NCI-H524 (cell line): ENCODE results near the gene PDLIM4.

Source experiments
- DNase-seq, 2 experiments: peaks; one replicate each; lab custom pipeline; 2025; lab: John Stamatoyannopoulos, UW

The PDLIM4 gene

DNA sequence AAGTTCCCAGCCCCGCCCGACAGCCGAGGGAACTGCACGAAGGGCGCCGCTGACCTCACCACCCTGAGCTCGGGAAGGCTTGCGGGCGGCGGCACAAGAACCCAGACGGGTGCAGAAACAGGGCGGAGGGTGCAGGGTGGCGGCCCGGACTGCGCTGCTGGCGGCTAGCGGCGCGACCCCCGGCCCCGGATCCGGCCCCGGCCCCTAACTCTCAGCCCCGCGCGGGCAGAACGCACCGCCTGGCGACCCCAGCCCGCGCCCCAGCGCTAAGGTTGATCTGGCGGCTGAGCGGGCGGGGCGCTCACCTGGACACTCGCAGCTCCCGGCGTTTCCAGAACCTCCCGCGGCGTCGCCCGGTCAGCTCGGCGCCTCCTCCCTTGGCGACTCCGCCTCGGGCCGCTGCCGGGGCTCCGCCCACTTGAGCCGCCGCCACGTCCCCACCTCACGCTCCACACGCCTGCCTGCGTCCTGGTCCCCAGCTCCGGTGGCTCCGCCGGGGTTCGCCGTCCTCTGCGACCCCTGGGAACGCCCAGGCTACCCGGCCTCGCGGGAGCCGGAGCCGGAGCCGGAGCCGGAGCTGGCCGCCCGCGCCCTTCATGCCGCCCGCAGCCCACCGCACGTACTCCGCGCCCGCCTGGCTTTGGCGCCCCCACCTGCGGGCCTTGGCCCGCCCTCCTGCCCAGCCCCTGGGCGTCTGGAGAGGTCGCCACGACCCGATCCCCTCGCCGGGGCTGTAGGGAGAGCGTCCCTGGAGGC lies 29.8 kb upstream of the PDLIM4 start, which contains the start of gene P4HA2:
P4HA2 (minus strand) TSS at position 369 of the 756 bp plus-strand sequence. CDS start 9,227 bp downstream, outside the sequence.
- peak in 1 of 2 experiments; percentile 57 for DNase-seq

DNA sequence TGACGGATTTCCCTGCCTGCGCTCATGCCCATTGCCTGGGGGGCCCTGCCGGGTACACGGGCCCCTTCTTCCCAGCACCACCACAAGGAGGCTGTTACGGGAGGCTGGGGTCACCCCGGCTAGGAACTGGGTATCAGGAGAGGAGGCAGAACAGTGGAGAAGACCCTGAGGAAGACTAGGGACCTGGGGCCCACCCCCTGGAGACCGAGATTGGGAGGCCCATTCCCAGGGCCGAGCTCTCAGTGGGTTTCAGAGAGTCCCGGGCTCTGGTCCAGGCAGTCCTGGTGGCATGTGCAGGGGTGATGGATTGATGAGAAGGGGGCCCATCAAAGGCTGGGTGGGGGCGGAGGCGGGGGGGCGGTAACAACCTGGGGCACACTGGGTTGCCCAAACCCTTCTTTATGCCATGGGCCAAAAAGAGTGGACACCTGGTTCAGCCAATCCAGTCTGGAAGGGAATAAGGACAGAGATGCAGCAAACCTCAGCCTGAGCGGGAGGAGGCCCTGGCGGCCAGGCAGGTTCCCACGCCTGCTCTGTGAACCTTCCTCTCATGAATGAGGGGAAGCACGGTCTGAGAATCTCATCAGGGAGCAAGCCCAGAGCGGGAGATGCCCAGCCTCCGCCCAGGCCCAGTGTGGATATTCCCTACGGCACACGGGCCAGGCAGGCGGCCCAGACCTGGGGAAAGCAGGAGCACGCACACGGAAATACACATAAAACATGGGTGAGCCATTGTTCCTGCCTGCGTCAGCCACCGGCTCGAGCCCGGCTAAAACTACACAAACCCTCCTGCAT lies 29.1 kb upstream of the PDLIM4 start:
- DNase-seq = no peak

- no peak for DNase-seq
These were observed 28.3 kb upstream of the PDLIM4 start for GRCh38 chr5:132229236-132229635.

DNA sequence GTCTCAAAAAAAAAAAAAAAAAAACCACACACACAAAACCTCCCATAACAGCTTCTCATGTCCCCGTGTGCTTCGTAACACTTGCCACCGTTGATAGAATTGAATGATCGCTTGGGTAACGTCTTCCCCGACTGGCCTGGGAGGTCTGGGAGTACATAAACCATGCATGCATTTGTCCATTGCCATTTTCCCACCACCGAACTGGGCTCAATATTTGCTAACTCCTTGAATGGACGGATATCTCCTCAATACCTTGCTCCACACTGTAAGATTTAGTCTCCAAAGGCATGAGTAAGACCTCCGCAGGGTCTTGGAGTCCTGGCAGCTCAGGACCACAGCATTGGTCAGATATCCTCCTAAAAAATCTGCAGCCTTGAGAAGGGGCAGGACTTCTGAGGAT lies 26.6 kb upstream of the PDLIM4 start:
- no peak for DNase-seq

- DNase-seq = no peak
These were observed 25.0 kb upstream of the PDLIM4 start for GRCh38 chr5:132232465-132232864.

- no peak for DNase-seq
These were observed 24.4 kb upstream of the PDLIM4 start for GRCh38 chr5:132233081-132233480.

DNA sequence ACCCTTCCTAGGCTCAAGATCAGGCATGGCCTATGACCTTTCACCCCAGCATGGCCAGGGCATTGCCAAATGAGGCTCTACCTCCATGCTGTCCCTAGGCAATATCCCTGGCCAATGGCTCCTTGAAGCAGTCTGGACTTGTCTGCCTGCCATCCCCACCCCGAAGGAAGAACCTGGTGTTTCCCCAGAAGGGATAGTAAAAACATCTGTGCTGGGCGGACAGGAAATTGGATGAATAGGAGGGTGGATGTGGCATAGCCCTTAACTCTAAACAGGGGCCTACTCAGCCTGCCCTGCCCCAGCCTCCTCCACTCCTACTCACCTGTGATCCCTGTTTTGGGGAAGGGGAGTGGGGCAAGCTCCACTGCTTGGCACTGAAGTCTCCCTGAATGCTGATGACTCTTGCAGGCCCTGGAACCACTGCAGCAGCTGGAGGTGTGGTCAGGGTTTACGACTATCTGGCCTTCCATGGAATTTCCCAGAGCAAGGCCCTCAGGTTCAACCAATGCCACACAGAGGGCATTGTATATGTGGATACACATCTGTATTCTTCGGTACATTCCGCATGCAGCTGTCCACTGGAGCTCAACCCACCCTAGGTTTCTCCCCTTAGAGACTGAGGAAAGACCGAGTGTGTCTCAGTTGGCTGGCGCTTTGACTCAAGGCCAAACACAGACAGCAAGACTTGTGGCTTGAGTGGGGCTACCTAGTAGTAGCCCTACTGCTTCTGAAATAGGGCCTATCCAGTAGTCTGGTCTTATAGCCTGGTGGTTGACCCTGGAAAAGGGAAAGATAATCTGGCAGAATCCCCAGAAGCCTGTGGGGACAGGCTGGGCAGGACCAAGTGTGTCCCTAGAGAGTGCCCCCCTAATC lies 23.4 kb upstream of the PDLIM4 start:
- DNase-seq = no peak

DNA sequence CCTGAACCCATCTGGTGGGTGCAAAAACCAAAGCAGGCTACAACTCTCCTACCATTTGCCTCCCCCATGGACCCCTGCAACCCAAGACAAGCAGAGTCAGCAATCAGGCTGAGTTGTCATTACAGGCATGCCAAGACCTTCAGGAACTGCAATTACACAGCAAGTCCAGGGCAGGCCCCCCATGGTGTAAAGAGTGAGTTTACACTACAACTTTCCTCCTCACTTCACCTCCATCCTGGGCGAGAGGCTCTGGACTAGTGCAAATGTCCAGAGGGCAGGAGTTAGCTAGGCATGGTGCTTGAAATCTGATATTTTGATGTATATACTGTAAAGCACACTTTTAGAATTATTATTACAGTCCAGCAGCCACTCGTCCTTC lies 22.8 kb upstream of the PDLIM4 start:
- DNase-seq = no peak

DNA sequence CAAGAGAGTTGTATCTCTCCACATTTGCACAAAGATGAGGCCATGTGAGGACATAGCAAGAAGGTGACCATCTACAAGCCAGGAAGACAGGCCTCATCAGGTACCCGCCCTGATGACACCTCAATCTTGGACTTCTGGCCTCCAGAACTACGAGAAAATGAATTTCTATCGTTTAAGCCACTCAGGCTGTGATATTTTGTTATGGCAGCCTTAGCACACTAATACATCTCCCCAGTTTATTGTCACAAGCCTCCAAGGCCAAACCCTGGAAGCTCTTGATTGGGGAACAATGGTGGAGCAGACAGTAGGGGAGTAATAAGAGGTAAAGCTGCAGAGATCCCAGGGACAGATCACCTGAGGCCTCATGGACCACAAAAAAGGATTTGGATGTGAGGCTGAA lies 22.2 kb upstream of the PDLIM4 start:
- DNase-seq = no peak

GRCh38 chr5:132237141-132237540 lies 20.4 kb upstream of the PDLIM4 start:
- DNase-seq = no peak

DNA sequence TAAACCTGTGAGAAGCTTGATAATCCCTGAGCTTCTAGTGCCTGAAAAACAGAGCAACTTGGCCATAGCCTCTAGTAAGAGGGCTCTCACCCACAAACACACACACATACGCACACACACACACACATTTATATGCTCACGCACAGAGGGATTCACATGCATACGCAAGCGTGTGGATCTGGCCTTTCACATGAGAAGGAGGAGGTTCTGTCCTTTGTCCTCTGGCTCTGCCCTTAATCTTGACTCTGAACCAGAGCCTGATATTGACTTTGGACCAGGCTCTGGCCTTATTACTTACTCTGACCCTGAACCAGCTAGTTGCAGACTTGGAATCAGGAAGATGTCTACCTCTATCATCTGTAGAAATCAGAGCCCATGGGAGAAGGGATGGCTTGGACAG lies 19.8 kb upstream of the PDLIM4 start:
- DNase-seq = no peak

DNA sequence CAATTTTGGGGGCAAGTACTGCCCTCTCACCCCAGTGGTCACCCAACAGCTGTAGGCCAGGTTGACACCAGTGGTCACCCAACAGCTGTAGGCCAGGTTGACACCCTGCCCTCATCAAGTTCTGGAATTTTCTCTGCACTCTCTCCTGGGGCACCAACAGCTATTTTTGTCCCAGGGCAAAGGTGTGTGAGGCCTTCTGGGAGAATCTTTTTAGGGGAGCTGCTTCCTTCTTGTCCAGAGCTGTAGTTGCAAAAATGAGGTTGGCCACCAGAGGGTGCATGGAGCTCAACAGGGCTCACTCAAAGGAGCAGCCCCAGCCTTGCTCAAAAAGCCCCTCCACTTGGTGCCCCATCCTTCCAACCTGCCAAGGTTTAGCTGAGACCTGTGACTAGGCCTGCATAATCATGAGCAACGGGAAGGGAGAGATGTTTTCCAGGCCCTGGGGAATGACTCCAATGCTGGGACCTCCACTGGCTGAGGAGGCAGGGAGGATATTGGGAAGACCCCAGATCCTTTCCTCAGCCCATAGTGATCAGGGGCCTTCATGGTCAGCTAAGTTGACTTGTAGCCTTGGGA lies 19.2 kb upstream of the PDLIM4 start:
- DNase-seq = peak; percentile 33 to 60

DNA sequence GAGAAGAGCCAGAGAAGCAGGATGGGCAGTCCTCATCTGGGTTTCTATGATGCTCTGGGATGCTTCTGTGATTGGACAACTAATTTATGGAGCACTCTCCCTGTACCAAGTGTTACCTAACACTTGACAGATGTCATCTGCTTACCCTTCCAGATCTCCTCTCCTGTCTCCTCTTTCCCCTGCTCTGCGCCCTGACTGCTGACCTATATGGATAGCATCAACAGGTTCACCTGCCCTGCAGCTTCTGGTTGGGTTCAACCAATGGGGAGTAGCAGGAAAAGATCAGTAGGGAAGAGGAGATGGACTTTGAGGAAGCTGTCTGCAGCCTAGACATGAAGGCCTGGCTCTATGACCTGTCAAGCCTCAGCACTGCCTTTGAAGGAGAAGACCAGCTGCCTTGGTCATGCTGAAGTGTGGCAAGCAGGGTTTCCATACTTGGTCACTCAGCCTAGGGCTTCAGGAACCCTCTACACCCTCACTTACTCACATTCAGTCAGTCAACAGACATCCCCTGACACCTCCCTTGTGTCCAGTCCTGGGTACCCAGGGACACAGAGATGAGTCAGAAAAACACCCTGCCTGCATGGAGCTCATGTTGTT lies 18.5 kb upstream of the PDLIM4 start:
- no peak for DNase-seq

GRCh38 chr5:132239776-132240175 lies 17.7 kb upstream of the PDLIM4 start:
- DNase-seq = no peak

DNA sequence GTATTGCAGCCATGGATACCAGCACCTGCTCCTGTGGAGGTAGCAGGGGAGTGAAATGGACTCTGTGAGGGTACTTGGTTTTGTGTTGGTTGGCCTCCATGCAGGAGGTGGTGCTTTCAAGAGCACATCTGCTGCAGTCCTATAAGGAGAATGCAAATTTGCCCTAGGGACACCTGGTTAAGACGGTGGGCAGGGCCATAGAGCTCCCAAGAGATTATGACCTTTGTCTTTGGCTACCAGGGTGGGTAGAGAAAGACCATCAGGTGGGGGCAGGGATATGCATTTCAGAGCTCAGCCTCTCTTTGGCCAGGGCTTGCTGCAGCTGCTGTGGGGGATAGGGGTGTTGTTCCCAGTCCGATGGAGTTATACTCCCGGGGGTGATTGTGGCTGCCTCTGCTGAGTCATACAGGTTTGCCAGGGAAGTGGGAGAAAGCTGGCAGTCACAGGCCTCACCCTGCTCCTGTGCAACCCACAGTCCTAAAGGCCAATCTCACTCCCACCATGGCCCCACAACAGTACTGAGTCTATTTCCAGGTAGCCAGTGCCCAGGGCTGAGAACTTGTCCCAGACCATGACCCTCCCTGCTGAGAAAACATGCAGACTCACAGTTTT lies 14.0 kb upstream of the PDLIM4 start:
- no peak for DNase-seq

- no peak for DNase-seq
These were observed 11.9 kb upstream of the PDLIM4 start for GRCh38 chr5:132245593-132245992.

- no peak for DNase-seq
These were observed 10.7 kb upstream of the PDLIM4 start for GRCh38 chr5:132246806-132247205.

GRCh38 chr5:132250547-132250946 lies 6.9 kb upstream of the PDLIM4 start:
- DNase-seq = no peak

DNA sequence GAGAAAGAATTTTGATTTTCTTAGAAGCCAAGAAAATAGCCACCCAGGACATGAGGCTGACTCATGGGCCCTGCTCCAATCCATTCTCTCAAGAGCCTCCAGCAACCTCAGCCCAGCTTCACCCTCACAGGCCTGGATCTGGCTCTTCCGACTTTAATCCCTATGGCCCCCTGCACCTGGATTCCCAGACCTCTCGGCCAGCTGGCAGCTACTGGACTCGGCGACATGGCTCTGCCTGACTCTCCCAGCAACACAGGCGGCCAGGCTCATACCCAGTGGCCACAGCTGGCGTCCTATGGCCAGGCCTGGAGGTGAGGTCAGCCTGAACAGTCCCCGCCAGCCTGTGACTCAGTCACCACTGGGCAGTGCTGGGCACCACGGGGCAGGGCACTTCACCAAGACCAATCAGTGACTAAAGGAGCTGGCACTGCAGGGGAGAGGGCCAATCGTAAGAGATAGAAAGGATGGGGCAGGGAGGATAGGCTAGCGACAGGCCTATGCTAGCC lies 6.2 kb upstream of the PDLIM4 start:
- DNase-seq = no peak

DNA sequence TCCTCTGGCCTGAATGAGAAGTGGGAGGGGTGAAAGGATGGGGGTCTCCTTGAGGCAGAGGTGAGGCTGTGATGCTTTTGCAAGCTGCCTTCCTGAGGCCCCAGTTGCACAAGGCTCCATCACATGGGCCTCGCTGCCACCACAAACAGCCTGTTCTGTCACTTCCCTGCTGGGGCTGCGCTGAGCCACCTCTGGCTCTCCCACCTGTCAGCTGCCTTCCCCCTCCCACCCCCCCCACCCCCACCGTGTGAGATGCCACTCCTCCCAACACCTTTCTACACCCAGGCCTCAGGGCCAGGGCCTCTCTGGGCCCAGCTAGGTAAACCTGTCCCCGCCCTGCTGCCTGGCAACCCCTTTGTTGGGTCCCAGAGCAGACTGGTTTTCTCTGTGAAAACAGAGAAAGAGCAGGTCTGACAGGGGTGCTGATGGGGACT lies 4.5 kb upstream of the PDLIM4 start:
- DNase-seq = no peak
